ENCODE measurements around the gene PCK2.

Gene PCK2

DNA sequence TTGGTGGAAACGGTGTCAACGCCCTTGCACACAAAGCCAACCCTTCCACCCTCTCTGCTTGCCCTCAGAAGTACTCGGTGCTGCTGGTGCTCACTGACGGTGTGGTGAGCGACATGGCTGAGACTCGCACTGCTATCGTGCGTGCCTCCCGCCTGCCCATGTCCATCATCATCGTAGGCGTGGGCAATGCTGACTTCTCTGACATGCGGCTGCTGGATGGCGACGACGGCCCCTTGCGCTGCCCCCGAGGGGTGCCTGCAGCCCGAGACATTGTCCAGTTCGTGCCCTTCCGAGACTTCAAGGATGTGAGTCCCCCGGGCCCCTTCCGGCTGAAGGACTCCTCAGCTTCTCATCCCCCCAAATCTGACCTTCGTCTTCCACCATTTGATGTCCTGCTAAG, 17.0 kb upstream of the PCK2 start:
- DNase-seq = no peak

GRCh38 chr14:24078146-24078545, 16.0 kb upstream of the PCK2 start:
- DNase-seq = no peak

DNA sequence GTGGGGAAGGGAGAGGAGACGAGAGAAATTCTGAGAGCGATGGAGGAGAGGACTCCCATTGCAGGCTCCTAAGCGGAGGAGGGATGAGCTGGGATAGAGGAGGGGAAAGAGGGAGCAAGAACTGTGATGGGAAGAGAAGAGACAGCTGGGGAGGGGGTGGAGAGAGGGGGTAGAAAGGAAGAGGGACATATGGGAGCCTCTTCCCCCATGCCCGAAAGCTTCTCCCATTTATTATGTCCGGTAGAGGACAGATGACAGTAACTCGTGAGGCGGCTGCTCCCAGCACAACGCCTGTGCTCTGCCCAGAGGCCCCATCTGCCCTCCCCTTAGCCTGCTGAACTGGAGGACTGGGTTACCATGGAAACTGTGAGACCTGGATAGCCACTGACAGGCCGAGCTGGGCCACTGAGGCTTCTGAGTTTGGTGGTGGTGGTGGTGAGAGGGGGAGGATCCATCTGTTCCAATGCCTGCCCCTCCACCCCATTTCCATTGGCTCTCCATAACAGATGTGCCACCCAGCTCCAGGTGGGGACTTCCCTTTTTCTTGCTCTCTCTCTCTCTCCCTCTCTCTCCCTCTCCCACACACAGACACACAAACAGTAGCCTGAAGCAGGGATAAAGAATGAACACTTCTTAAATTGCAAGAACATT, 14.5 kb upstream of the PCK2 start:
- no peak for DNase-seq

DNA sequence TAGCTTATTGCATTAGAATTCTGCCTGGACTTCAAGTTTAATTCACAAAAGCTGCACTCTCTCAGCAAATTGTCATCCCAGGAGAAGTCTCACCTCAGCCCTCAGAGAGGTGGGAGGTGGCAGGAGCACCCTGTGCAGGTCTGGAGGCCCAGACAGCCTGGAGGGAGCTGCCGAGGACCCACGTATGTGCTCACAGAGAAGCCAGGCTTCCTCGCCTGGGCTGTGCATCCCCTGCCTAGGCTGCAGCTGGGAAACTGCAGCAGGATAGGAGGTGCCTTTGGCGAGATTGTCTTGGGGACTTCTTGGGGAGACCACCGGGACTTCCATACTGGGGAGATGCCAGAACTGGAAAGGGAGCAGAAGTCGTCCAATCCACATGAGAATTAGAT, 14.0 kb upstream of the PCK2 start:
- DNase-seq = no peak

- DNase-seq = peak; percentile 74
Measured at GRCh38 chr14:24080888-24081738, 13.0 kb upstream of the PCK2 start.

DNA sequence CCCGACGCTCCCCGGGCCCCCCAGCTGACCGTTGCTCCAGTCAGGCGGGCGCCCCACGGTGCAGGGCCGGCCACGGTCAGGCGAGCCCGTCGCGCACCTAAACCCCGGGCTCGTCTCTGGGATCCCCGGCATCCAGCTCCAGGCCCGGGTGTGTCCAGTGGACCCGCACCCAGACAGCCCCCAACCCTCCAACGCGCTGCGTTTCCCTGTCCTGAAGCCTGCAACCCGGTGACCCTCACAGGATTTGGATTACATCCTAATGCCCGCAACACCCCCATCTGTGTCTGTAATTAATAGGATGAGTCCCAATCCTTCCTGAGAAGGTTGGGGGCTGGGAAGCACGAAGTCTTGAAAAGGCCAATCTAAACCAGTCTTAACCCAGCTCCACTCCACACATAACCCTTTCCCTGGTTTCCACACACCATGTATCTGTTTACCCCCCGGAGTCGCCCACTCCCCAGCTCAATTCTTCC, 12.3 kb upstream of the PCK2 start:
- no peak for DNase-seq

- DNase-seq = no peak
Measured at GRCh38 chr14:24082411-24083080, 11.6 kb upstream of the PCK2 start.

DNA sequence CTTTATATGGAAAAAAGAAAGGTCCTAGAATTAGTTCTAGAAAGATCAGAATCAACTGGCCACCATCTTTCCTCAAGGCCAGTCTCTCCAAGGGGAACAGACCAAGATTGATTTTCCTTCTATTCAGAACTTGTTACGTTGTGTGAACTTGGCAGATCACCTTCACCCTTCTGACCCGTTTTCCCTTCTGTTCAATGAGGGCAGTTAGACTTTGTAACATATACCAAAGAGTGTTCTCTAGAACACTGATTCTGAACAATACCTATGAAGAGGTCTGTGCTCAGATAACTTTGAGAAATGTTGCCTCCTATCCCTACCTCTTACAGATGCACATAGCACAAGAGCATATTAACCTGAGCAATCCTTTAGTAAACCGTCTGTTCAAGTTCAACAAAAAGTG, 10.6 kb upstream of the PCK2 start:
- DNase-seq = no peak

DNA sequence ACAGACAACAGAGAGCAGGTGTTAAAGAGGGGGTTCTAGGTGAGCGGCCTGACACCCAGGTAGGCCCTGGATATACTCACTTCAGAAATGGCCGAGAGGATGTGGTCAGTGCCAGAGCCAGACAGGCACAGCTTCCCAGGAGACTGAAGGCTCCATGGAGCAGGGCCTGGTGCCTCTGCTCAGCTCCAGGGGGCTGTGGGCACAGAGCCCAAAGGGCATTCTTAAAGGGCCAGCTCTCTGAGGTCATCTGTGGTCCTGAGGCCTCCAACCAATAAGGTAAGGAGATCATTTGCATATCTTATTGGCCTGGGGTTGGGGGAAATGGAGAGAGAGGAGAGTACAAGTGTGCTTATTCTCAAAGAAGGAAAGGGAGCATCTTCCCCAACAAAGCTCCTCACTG, 9.7 kb upstream of the PCK2 start:
- no peak for DNase-seq

GRCh38 chr14:24085215-24085614, 8.9 kb upstream of the PCK2 start:
- DNase-seq = no peak

GRCh38 chr14:24086193-24086955, 7.7 kb upstream of the PCK2 start:
- no peak for DNase-seq

DNA sequence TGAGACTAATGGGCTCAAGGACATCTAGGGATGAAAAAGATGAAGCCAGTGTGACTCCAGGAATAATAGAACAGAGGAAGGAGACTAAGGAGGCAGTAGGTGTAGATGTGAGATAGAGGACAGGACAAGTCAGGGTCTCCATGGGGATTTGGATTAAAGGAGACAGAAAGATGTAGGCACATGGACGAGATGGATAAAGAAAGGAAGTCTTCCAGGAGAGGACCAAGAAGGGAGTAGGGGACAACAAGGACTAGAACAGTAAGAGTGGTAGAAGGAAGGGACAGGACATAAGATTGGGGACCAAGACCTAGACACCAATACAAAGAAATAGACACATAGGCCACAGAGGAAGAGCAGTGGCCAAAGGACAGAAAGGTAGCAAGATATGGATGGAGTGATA, 7.1 kb upstream of the PCK2 start:
- no peak for DNase-seq

GRCh38 chr14:24088095-24088494, 6.0 kb upstream of the PCK2 start:
- no peak for DNase-seq

GRCh38 chr14:24089890-24090289, 4.2 kb upstream of the PCK2 start:
- DNase-seq = no peak

DNA sequence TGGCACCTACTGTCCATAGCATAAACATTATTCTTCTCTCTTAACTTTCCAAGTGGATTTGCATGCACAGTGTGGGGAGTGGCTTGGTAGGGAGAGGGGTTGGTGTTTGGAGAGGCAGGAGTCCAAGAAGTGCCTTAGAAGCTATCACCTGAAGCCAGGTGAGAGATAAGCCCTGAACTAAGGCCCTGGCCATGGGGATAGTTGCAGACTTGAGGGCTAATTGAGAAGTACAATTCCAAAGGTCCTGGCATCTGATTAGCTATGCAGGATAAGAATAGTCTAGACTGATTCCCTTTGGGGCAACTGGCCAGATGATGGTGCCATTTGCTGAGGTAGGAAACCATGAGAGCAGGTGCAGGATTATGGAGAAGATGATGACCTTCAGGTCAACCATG, 2.0 kb upstream of the PCK2 start:
- no peak for DNase-seq

- DNase-seq = no peak
Measured at GRCh38 chr14:24092505-24093206, 1.5 kb upstream of the PCK2 start.

DNA sequence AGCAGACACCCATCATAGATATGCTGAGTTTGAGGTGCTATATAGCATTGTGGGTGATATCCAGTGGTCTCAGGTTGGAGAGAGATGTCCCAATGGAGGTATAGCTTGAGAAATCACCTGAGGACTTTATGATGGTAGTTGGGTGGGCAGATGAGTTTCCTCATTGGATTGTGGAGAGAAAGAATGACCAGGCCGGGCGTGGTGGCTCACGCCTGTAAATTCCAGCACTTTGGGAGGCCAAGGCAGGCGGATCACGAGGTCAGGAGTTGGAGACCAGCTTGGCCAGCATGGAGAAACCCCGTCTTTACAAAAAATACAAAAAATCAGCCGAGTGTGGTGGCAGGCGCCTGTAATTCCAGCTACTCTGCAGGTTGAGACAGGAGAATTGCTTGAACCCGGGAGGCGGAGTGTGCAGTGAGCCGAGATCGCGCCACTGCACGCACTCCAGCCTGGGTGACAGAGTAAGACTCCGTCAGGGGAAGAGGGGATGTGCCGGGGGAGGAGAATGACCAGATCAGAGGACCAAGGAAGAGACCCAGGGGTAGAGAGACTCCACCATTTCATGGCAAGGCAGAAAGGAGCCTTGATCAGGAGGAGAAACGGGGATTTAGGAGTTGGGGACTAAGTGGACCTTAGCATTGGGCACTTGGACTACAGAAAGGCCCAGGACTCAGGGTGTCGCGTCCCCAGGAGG, 757 bp upstream of the PCK2 start:
- DNase-seq = no peak

DNA sequence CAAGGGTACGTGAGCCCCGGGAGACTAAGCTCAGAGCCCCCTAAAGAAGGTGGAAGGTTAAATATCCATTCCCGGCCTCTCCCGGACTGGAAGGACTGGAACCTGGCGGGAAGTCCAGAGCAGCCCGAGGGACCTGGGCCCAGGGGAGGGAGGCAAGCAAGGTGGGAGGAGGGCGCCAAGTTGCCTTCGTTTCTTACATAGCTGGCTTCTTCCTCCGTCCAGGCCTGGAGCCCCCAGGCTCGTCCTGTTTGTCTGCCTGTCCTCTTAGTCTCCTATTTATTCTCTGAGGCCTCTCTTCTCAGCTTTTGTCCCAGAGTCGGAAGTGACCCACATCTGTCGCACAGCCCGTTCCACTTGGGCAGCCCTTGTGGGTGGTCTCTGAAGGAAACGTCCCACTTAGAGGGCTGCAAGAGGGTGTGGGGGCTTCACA, 745 bp downstream of the PCK2 start:
- DNase-seq = no peak

DNA sequence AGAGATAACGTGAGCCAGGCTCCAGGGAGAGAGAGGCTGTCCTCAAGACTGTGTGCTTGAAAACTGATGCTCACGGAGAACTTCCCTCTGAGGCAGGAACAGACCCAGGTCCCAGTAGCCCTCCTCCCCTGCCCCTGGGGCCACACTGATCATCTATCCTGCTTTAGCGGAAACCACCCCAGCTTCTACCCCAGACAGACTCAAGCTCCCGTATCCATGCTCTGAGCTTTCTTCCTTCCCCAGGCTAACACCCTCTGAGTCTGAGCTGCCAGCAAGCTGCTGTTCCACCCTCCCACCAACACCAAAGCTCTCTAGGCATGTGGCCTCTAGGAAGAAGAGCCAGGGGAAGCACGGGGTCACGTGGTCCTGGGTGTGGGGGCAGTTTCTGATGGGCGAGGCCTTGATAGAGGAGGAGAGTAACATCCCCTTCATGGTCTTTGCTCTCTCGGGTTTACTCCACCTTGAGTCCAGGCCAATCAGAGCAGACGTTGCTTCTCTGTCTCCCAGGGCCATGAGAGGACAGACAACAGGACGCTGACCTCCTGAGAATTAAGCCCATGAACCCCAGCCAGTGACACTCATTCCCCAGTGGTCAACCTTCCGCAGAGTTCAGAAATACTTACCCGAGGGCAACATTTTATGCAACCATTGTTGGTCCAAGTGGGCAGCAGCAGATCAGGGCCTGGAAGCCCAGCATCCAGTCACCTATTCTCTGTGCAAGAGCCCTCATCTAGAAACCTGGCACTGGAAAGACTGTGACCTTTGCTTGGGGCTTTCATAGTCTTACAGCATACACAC, 1.4 kb downstream of the PCK2 start:
- peak; percentile 63 for DNase-seq

DNA sequence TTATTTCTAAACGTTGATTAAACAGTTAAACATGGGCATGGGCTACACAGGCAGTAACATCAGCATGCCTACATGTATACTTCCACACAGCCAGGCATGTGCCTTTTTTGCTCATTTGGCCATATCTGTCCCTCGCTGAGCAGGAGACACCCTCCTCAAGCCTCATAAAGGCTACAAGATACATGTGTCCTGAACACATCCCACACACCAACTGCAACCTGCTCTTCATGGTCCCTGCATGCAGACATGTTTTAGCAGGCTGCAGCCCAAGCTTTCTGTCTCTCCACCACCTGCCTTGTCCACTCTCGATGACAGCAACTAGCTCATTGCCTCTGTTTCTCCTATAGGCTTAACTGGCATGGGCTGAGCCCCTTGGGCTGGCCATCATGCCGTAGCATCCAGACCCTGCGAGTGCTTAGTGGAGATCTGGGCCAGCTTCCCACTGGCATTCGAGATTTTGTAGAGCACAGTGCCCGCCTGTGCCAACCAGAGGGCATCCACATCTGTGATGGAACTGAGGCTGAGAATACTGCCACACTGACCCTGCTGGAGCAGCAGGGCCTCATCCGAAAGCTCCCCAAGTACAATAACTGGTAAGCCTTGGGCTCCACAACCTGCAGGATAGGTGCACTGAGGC, 2.6 kb downstream of the PCK2 start:
- peak; percentile 25 for DNase-seq

Data from activated CD4-positive, CD25-positive, alpha-beta regulatory T cell treated with anti-CD3 and anti-CD28 coated beads, Interleukin-2, amount 50 U/mL, for 72 hours (primary cell).